IPS-18c (cell line): ENCODE measurements around the gene ABCA2.
A peak's percentile ranks its signal among the peaks of the same experiment; 100 is the strongest.
"Not testable (repeated sequence)": the region's sequence is repeated elsewhere in the genome, so short reads cannot be mapped to it uniquely, and the experiment has no call there.

Experiments used
- H3K4me3 ChIP-seq: 2 replicates; pipeline ENCODE4 v1.7.0; 2013; ENCODE audit warnings: low read depth, mild to moderate bottlenecking, low read length, moderate library complexity; ENCODE audit not compliant: insufficient read depth
- H3K9me3 ChIP-seq: one replicate; pipeline ENCODE4 v1.6.1; 2013; ENCODE audit warnings: mild to moderate bottlenecking, low read length, moderate library complexity; ENCODE audit not compliant: control insufficient read depth, insufficient read depth

Gene ABCA2

DNA sequence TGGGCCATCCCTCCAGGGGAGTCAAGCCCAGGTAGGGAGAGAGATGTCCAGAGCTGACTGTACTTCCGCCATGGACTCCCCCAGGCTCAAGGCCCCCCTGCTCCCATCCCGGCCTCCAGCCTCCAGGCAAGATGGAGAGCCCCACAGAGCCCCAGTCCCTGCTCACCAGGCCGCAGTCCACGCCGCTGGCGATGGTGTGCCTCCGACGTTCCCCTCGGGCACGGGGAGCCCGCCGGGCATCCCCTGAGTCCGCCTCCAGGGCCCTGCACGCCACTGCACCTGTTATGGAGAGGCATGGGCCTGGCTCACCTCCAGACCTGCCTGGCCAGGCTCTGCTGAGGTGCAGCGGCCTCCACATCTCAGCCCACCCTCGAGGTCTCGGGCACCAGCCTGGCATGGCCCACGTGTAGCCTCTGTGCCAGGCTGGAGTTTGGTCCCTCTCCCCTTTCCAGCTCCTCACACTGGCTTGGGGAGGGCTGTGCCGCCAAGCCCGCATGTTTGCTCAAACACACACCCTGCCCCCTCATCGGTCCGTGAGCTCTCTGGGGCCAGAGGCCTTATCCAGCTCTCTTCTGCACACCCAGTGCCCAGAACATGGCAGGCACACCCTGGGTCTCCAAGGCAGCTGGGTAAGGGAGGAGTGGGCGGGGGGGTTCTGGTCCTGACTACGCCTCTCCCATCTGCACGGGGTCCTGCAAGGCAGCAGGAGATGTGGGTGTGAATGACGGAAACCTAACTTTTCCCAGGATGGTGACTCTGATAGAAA lies 38.2 kb upstream of the ABCA2 start:
- no peak overlapping the region for H3K4me3 ChIP-seq

DNA sequence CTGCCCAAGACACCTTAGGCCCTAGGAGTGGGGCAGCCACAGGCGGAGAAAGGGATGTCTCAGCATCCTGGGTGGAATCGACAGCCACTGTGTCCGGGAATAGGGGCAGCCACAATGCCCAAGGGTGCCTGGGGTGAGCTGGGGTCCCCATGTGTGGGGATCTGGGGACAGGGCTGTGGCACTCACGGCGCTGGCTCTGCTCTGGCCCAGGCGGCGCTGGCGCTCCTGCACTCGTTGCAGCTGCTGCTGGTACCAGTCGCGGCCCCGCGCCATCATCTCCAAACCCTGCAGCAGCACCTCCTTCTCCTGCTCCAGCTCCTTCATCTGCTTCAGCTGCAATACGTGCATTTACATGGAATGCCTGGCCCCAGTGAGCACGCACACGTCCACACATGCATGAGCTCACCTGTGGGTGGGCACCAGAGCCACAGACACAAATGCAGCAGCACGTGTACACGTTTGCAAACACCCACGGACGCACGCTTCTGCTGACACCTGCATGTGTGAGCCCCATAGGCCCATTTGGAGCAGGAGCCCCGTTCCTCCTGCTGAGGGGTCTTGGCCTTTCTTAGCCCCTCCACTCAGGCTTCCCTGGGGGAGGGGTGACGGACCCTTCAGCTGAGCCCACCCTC lies 37.4 kb upstream of the ABCA2 start:
- Histone ChIP-seq H3K4me3 (no peak overlapping the region), H3K9me3 (no peaks in the 10 kb centered on the region)

More for the DNA sequence above, 38.2 kb upstream of the ABCA2 start:
- no peaks in the 10 kb centered on the region for H3K9me3 ChIP-seq

DNA sequence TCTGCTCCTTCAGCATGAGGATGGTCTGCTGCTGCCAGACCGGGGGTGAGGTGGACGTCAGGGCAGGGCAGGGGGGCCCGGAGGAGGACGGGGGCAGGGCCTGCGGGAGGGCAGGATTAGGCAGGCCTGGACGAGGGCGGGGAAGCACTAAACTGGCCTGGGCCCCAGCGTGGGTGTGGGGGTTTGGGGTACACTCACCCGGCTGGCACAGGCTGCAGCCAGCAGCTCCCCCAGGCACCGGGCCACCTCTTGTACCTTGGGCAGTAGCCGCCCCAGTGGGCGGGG lies 36.8 kb upstream of the ABCA2 start:
- H3K9me3 ChIP-seq, result no peaks in the 10 kb centered on the region
- H3K4me3 ChIP-seq, result no peak overlapping the region

DNA sequence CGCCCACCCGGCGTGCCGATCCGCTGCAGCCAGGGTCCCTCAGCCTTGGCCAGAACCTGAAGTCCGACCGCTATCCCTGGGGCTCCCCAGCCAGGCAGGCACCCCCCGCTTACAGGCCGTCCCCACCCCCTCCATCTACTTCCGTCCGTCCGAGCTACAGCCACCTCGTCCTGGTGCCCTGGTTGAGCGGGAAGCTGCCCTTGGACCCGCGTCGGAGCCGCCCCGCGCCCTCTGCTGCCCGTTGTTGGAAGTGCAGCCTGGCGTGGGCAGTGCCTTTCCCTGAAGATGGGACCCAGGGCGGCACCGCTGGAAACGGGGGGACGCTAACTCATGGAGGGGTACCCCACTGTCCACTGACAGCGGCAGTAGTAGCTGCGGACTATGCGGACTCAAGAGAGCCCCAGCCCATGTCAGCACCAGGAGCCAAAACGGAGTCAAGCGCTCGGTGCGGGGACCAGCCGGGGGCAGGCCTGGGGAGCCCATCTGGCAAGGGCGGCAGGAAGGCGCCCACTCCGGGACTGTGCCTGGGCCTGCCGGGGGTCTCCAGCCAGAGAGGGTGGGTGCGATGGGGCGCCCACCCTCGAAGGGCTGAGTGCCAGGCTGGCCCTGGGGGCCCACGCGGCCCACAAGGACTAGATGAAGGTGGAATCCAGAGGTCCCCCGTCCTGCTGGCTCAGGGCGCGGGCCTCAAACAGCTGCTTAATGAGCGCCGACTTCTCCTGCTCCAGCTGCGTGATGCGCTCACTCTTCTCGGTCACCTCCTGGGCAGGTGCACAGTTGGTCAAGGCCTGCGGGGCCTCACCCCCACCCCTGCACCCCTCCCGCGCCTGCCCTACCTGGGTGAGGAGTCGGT lies 36.2 kb upstream of the ABCA2 start:
- H3K4me3 ChIP-seq, result no peak overlapping the region

DNA sequence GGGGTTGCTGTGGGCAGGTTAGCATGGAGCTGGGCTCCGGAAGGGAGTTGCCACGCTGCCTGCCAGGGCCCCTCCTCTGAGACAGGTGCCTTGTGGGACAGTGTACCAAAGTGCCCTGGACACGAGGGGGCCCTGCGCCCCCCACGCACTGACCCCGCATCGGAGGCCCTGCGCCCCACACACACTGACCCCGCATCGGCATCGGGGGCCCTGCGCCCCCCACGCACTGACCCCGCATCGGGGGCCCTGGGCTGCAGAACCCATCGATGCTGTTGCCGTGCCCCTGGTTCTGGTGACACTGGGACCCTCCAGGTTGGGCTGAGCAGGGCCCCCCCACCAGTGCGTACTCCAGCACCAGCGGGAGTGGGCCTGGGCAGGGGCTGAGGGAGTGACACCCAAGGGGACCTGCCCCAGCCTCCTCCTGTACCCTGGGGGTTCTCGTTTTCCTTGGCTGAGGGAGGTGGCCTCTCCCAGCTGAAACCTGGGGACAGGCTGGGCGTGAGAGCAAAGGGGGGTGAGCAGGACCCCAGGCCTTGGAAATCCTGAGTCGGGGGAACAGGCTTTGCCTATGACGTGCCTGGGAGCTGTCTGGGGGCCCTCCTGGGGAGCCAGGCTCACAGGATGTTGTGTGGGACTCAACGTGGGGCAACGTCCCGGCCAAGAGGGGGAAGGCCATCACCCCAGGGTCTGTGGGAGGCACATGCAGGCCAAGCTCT lies 35.4 kb upstream of the ABCA2 start:
- no peak overlapping the region for H3K4me3 ChIP-seq
- no peaks in the 10 kb centered on the region for H3K9me3 ChIP-seq

More for the DNA sequence above, 36.2 kb upstream of the ABCA2 start:
- H3K9me3 ChIP-seq, result no peaks in the 10 kb centered on the region

DNA sequence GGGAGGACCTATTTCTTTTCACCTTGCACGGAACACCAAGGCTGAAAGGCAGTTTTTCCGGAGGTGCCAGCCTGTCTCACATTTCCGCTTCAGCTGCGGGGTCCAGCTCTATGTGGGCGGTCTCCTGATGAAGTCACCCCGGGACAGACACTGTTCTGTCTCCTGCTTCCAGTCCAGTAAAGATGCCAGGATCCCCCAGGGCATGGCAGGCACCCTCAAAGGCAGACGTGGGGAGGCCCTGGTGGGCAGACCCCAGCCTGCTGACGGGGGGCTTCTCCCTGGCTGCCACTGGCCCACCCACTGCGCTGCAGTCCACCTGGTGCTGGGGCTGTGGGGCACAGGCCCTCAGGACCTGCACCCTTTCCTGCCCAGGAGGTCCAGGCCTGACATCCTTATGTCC lies 34.8 kb upstream of the ABCA2 start:
- not testable (repeated sequence) for H3K4me3 ChIP-seq, H3K9me3 ChIP-seq

DNA sequence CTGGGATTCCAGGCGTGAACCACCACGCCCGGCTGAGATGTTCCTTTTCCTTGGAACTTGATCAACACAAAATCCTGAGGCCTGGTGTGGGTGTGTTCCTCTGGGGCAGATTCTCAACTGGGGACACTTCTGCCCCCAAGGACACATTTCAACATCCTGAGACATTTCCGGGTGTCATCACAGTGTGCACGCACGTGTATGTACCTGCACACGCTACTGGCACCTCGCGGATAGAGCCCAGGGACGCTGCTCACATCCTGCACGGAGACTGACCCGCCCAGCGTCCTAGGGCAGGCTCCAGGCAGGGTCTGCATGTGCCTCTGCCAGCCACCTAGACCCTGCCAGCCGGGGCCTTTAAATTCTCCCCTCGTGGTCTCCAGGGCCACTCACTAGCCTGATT lies 34.3 kb upstream of the ABCA2 start:
- Histone ChIP-seq H3K9me3 (no peaks in the 10 kb centered on the region), H3K4me3 (no peak overlapping the region)

DNA sequence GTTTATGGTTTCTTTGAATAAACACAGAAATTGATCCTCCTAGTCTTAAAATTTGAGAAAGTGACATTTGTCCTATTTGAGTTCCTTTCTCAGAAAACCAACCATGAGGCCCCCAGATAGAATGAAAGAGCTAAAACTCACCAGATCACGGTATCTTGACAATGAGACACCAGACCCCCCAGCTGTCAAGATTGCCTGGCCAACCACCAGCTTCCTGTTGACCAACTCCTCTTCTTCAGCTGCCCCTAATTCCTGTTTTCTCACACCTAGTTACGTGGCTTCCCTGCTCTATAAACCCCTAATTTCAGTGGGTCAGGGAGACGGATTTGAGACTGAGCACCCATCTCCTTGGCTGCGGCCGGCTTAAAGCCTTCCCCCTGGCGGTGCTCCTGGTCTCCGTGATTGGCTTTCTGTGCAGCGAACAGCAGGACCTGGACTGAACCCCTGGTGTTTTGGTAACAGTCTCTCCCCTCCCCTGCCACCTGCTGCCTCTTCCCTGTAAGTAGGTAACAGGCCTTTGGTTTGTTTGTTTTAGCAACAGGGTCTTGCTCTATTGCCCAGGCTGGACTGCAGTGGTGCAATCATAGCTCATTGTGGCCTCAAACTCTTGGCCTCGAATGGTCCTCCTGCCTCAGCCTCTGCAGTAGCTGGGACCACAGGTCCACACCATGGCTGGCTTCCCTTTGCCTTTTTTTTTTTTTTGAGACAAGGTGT lies 30.6 kb upstream of the ABCA2 start:
- H3K9me3 ChIP-seq, result no peaks in the 10 kb centered on the region
- H3K4me3 ChIP-seq, result no peak overlapping the region

DNA sequence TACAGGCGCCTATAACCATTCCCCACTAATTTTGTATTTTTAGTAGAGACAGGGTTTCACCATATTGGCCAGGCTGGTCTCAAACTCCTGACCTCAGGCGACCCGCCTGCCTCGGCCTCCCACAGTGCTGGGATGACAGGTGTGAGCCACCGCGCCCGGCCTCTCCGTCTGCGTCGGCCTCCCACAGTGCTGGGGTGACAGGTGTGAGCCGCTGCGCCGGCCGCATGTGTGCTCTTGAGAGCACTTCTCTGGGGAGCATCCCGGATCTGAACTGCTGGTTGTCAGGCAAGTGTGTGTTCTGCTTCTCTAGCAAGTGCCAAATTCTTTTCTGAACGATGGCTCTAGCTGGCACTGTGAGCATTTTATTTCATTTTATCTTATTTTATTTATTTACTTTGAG lies 29.5 kb upstream of the ABCA2 start:
- no peaks in the 10 kb centered on the region for H3K9me3 ChIP-seq

DNA sequence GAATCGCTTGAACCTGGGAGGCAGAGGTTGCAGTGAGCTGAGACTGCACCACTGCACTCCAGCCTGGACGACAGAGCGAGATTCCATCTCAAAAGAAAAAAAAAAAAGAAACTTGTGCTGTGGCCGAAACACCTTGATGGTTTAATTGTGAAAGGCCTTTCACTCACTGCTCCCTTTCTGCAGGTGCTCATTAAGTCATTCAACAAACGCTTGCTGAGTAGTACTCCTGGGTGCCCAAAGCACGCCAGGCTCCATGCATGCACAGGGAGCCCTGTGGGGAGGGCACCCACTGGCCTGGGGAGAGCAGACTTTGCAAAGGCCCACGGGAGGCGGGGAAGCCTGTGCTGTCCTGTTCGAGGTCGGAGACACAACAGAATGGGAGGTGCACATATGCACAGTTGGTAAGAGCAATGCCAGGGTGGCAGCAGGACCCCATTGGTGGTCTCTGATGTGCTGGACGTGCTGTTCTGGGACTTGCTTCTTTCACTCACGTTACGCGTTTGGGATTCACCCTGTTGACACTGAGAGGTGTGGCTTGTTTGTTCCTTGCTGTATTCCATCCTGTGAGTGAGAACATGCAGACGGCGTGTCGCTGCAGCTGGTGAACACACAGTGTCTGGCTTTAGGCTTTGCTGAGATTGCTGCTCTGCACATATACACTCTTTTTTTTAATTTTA lies 28.8 kb upstream of the ABCA2 start:
- no peak overlapping the region for H3K4me3 ChIP-seq
- peaks cover 2% of the 10 kb centered on the region for H3K9me3 ChIP-seq

More for the DNA sequence above, 29.5 kb upstream of the ABCA2 start:
- no peak overlapping the region for H3K4me3 ChIP-seq

DNA sequence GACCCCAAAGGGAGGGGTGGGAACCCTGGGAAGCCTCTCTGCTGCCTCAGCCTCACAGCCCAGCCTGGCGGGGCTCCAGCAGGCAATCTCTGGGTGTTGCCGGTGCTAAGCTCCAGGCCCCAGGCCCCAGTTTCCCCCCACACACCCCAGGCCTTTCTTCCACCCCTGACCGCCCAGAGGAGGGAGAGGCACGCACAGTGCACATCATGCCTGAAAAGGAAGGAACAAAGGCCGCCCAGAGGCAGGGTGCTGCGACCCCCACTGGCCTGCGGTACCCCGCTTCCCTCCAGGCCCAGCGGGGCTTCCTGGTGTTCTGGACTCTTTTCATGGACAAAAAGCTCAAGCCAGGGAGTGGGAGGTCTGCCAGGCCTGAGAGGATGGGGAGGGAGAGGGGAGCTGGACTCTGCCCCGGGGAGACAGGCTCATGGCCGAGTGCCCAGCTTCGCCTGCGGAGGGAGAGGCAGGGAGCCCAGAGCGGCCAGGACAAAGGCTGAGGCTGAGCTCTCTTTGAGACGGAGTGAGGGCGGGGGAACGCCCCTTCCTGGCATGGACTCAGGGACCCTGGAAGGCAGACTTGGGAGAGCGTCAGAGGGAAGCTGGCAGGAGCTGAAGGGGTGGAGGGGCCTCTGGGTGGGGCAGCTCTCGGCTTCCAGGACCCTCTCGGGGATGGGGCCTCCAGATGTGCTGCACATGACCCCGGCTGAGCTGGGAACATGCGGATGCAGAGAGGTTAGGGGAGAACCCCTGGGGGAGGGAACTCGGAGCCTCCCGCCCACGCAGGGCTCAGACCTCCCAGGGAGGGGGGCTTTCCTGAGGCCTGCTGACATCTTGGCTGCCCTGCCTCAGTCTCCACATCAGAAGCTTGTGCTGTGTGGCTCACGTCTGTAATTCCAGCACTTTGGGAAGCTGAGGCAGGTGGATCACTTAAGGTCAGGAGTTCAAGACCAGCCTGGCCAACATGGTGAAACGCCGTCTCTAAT lies 27.6 kb upstream of the ABCA2 start:
- Histone ChIP-seq H3K4me3 (no peak overlapping the region), H3K9me3 (peaks cover 2% of the 10 kb centered on the region)

DNA sequence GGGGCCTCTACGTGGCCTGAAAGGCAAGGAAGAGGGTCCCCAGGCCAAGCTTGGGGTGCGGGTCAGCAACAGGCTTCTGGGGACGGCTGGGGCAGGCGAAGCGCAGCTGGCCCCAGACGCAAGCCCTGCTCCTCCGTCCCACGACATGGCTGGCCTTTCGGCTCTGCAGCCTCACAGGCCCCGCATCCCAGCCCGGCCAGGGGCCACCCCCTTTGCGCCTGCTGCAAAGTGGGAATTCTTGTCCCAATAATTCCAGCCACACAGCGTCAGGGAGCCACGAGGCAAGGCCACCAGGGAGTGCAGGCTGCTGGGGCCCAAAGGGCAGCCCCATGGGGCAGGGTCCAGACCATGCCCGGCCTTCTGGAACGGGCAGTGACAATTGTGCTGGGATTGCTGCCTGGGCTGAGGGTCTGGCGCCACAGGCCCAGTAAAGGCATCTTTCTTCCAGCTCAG lies 26.9 kb upstream of the ABCA2 start:
- Histone ChIP-seq H3K4me3 (no peak overlapping the region), H3K9me3 (peaks cover 2% of the 10 kb centered on the region)

DNA sequence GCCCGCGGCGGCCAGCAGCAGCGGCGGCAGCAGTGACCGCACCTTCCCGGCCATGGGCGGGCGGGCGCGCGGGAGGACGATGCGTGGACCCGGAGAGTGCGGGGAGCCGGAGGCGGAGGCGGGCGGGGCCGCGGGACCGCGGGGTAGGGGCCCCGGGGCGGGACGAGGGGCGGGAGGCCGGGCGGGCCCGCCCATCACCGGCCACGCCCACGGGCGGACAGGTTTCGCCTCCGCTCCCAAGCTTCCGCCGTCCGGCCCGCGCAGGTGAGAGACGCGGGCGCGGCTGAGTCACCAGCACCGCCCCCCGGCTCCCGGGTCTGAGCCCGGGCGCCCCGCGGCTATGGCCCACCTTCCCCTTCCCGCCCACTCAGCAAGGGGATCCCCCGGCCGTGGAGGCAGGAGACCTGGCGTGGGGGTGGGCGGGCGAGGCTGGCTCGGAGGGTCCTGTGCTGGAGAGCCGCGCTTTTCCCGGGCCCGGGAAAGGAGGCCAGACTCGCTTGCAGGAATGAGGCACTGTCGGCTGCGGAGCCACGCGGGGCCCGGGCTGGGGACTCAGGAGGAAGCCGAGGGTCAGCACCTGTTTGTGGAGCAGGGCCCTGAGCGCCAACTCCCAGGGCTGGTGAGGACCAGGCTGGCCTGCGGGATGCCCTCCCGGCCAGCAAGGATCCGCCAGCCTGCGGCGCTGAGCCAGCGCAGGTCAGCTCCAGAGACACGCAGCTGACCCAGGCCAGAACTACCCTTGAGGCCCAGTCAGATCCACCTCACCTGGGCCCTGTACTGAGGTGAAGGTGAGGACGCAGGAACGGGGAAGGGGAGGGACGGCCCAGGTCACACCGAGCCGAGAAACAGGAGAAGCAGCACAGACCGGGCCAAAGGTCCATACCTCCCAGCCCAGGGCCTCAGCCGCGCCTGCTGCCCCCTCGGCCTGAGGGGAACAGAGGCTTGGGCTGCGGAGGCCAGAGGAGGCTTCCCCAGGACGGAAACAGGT lies 26.2 kb upstream of the ABCA2 start, which contains the start of gene ENTPD2:
Gene ENTPD2, minus strand, starts transcription at position 118 of the 988 bp plus-strand sequence. Its CDS starts 64 bp downstream, at position 54.
- H3K9me3 ChIP-seq, result peaks cover 2% of the 10 kb centered on the region
- H3K4me3 ChIP-seq, result peak within 1 kb of the TSS; percentile 53
